Subcutaneous abdominal adipose tissue (tissue), 5 donors: ENCODE data around the gene KCNJ16.
"Not testable (repeated sequence)": the region's sequence is repeated elsewhere in the genome, so short reads cannot be mapped to it uniquely, and the experiment has no call there.

Experiments used
- H3K27ac ChIP-seq: one replicate; pipeline ENCODE4 v1.7.0; 2013; ENCODE audit warnings: low read depth, mild to moderate bottlenecking, inconsistent platforms, low read length, moderate library complexity
- H3K27me3 ChIP-seq, 5 donors: one replicate each; pipeline ENCODE4 v1.7.0; 2013; ENCODE audit warnings: low read length in 5 of 5, inconsistent platforms in 1 of 5; ENCODE audit not compliant: control insufficient read depth in 5 of 5, insufficient read depth in 4 of 5
- H3K36me3 ChIP-seq, 5 donors: one replicate each; pipeline ENCODE4 v1.7.0; 2013; ENCODE audit warnings: low read length in 5 of 5; ENCODE audit not compliant: control insufficient read depth in 5 of 5, insufficient read depth in 5 of 5
- H3K4me1 ChIP-seq, 5 donors: one replicate each; pipeline ENCODE4 v1.7.0; 2013; ENCODE audit warnings: low read length in 5 of 5, mild to moderate bottlenecking in 3 of 5, moderate library complexity in 1 of 5; ENCODE audit not compliant: control insufficient read depth in 5 of 5, insufficient read depth in 5 of 5
- H3K4me3 ChIP-seq, 5 donors: one replicate each; pipeline ENCODE4 v1.7.0; 2013; ENCODE audit warnings: low read length in 5 of 5, low read depth in 1 of 5
- H3K9ac ChIP-seq, 5 donors: one replicate each; pipeline ENCODE4 v1.7.0; 2013; ENCODE audit warnings: low read length in 5 of 5, mild to moderate bottlenecking in 4 of 5, moderate library complexity in 3 of 5
- H3K9me3 ChIP-seq, 5 donors: one replicate each; pipeline ENCODE4 v1.7.0; 2013; ENCODE audit warnings: low read length in 5 of 5; ENCODE audit not compliant: control insufficient read depth in 5 of 5
- donor health status: healthy.
- donor health status: healthy.
- donor health status: healthy.
- donor health status: healthy.
- donor health status: healthy.

Gene KCNJ16

DNA sequence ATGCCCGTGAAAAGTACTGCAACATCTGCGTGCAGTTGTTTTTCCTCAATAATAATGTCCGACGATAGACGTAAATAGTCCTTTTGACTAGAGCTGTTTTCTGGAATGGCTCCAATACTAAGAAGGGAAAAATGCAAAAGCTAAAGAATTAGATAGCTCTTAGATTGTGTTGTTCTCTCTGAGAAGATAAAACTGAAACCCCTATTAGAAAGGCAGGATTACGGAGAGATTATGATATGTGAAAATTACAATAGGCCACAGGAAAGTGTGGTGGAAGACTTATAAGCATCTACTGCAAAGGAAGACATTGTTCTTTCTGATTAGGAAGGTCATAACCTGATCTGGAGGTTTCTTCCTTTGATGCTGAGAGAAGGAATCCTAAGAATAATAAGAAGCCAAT lies 33.5 kb upstream of the KCNJ16 start:
- H3K9ac ChIP-seq: no peak overlapping the region
- H3K27me3 ChIP-seq: no peaks in the 10 kb centered on the region
- H3K27ac ChIP-seq: no peak overlapping the region
- peaks cover 0 to 8% (median 0%) of the 10 kb centered on the region in 5 donors for H3K4me1 ChIP-seq
- no peaks in the 10 kb centered on the region for H3K9me3 ChIP-seq
- no peak overlapping the region for H3K4me3 ChIP-seq
- H3K36me3 ChIP-seq: no peaks in the 10 kb centered on the region

DNA sequence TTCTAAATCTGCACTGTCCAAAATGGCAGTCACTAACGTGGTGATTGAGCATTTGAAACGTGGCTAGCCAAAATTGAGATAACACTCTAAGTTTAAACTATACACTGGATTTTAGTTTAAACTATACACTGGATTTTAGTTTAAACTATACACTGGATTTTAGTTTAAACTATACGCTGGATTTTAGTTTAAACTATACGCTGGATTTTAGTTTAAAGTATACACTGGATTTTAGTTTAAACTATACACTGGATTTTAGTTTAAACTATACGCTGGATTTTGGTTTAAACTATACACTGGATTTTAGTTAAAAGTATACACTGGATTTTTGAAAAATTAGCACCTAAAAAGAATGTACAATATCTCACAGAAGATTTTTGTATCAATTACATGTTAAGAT lies 29.2 kb upstream of the KCNJ16 start:
- not testable (repeated sequence) for H3K4me3 ChIP-seq, H3K27me3 ChIP-seq

DNA sequence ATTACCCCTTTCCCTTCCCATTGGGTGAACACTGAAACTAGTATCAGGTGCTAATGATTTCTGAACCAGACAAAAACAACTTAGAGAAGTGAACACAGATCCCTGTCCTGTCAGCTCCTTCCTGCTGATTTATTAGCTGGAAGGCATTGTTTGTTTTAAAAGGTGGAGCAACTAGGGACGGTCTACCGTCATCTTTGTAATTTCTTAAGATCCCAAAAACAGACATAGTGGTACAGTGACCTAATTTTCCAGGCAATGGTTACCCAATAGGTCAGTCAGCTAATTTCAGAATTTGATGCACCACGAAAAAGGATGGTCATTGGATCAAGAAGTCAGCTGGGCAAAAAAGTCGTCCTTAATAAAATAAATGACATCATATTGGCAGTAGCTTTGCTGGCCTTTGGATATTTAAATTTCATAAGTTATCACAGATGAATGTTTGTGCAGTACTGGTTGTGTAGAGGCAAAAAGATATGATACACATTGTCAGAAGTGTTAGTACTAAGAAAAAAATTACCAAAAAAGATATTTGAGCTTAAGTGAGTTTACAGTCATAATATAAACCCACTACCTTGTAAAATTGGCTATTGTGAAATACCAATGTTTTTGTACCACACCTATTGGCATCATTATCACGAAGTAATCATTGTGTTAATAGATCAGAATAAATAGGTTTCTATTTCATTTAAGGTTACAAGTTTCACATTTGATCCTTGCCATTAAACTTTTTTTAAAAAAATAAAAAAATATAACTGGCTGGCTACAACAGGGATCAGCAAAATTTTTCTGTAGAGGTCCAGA lies 27.2 kb upstream of the KCNJ16 start:
- no peaks in the 10 kb centered on the region for H3K27me3 ChIP-seq
- H3K9me3 ChIP-seq: no peaks in the 10 kb centered on the region
- no peaks in the 10 kb centered on the region for H3K36me3 ChIP-seq
- no peak overlapping the region for H3K9ac ChIP-seq
- peaks cover 0 to 20% (median 9%) of the 10 kb centered on the region in 5 donors for H3K4me1 ChIP-seq
- H3K4me3 ChIP-seq: no peak overlapping the region
- H3K27ac ChIP-seq: no peak overlapping the region

More for the DNA sequence above, 29.2 kb upstream of the KCNJ16 start:
- not testable (repeated sequence) for H3K9me3 ChIP-seq, H3K36me3 ChIP-seq, H3K9ac ChIP-seq, H3K27ac ChIP-seq
- H3K4me1 ChIP-seq: peaks cover 0 to 18% (median 6%) of the 10 kb centered on the region in 5 donors

DNA sequence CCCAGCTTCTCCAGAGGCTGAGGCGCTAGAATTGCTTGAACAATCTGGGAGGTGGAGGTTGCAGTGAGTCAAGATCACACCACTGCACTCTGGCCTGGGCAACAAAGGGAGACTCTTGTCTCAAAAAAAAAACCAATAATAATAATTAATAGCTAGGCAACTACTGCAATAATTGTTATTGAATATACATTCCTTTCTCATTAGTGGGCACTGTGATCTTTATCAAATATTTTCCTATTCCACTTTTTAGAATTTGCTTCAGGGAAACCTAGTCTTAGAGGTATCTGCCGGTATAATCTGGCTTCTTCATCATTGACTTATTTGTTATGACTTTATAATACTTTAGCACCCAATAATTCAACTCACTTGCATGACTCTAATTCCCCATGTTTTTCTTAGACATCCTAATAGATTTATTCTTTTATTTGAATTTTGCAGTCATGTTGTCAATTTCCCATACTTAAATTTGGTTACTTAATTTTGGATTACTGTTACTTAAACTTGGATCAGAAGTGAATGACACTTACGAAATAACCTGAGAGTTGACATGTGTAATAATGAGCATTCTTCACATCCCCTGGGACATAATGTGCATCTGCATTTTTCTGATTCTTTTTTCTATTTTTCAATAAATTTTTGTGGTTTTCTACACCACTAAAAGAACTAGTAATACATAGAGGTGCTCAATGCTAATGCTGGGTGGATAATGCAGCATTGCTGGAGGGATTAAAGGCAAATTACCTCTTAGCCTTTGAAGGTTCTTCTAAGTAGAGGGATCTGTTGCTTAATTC lies 25.0 kb upstream of the KCNJ16 start:
- H3K9me3 ChIP-seq: no peaks in the 10 kb centered on the region
- no peaks in the 10 kb centered on the region for H3K36me3 ChIP-seq
- no peak overlapping the region for H3K27ac ChIP-seq
- peaks cover 0 to 28% (median 9%) of the 10 kb centered on the region in 5 donors for H3K4me1 ChIP-seq
- H3K4me3 ChIP-seq: no peak overlapping the region
- H3K9ac ChIP-seq: no peak overlapping the region
- H3K27me3 ChIP-seq: no peaks in the 10 kb centered on the region

DNA sequence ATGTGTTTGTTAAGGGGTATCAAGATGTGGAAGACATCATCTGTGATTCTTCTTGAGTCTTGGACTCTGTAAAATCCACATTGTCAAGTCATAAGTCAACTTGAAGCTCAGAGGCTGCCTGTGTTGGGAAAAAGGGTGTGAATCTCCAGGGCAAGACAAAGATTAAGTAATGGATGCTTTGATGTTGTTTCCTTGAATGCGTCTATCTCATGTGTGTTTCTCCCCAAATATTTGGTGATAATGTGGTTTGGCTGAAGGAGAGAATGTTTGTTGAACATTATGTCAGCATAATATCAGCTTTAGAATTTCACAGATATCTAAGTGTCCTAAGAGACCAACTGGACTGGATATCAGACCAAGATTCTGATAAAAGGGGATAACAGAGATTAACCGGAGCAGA lies 24.1 kb upstream of the KCNJ16 start:
- Histone ChIP-seq H3K9ac (no peak overlapping the region), H3K4me1 (peaks cover 0 to 28% (median 9%) of the 10 kb centered on the region in 5 donors), H3K27me3 (no peaks in the 10 kb centered on the region), H3K27ac (no peak overlapping the region), H3K36me3 (no peaks in the 10 kb centered on the region), H3K9me3 (no peaks in the 10 kb centered on the region), H3K4me3 (no peak overlapping the region)

DNA sequence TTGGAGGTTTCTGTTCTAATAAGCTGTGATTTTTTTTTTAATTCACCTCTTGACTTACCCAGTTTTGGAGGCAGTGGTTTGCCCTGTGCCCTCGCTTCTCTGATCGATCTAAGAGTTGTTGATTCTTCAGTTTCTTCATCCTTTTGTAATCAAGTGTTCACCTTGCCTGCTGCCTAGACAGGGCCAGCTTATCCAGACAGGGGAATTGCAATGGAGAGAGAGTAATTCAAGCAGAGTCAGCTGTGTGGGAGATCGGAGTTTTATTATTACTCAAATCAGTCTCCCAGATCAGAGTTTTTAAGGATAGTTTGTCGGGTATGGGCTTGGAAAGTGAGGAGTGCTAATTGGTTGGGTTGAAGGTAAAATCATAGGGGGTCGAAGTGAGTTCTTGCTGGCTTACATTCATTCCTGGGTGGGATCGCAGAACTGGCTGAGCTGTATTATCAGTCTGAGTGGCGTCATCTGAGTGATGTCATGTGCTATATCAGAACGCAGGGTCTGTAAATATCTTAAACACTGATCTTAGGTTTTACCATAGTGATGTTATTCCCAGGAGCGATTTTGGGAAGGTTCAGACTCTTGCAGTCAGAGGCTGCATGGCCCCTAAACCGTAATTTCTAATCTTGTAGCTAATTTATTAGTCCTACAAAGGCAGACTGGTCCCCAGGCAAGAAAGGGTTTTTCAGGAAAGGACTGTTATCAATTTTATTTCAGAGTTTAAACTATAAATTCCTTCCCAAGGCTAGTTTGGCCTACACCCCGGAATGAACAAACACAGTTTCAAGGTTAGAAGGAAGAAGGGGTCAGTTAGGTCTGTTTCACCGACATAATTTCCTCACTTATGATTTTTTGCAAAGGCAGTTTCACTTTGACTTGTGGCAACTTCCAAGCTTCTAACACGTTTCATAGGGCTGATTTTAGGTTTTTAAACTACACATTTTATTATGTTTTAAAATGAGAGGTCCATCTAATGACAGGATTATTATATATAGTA lies 21.5 kb upstream of the KCNJ16 start:
- Histone ChIP-seq H3K4me1 (peaks cover 0 to 21% (median 9%) of the 10 kb centered on the region in 5 donors), H3K9ac (peak overlapping the region in 1 of 5 donors; percentile 59), H3K36me3 (no peaks in the 10 kb centered on the region), H3K4me3 (peak overlapping the region; percentile 29 to 51 (median 45)), H3K9me3 (no peaks in the 10 kb centered on the region), H3K27me3 (no peaks in the 10 kb centered on the region), H3K27ac (no peak overlapping the region)

- H3K4me1 ChIP-seq: peaks cover 0 to 20% (median 9%) of the 10 kb centered on the region in 5 donors
Observed at GRCh38 chr17:70055000-70055399, 20.0 kb upstream of the KCNJ16 start.

GRCh38 chr17:70059071-70059470 lies 16.0 kb upstream of the KCNJ16 start:
- no peak overlapping the region for H3K27ac ChIP-seq
- no peaks in the 10 kb centered on the region for H3K9me3 ChIP-seq
- H3K9ac ChIP-seq: no peak overlapping the region
- H3K4me1 ChIP-seq: peaks cover 0 to 2% (median 0%) of the 10 kb centered on the region in 5 donors
- H3K36me3 ChIP-seq: no peaks in the 10 kb centered on the region
- no peaks in the 10 kb centered on the region for H3K27me3 ChIP-seq
- no peak overlapping the region for H3K4me3 ChIP-seq

More at GRCh38 chr17:70055000-70055399, 20.0 kb upstream of the KCNJ16 start:
- Histone ChIP-seq H3K4me3 (no peak overlapping the region), H3K36me3 (no peaks in the 10 kb centered on the region), H3K9me3 (no peaks in the 10 kb centered on the region), H3K9ac (no peak overlapping the region), H3K27me3 (no peaks in the 10 kb centered on the region), H3K27ac (no peak overlapping the region)

DNA sequence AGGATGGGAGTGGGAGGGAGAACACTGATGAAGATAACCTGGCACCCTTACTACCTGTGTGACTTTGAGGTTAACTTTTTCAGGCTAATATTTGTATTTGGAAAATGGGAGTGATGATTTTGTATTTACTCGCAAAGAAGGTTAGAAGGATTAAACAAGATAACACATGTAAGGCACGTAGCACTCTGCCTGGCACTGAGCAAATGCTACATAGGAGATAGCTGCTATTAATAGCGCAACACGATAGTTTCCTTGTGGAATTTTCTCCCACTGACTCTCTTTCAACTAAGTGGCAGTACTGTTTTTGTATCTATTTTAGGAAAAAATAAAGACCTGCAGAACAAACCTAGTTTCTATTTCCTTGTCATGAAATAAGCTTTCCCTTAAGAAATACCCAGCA lies 15.4 kb upstream of the KCNJ16 start:
- Histone ChIP-seq H3K4me1 (no peaks in the 10 kb centered on the region), H3K9ac (no peak overlapping the region), H3K4me3 (no peak overlapping the region), H3K36me3 (no peaks in the 10 kb centered on the region), H3K9me3 (no peaks in the 10 kb centered on the region), H3K27ac (no peak overlapping the region), H3K27me3 (no peaks in the 10 kb centered on the region)
